ENCODE data around the gene MRPL53. TPM values are rescaled to one million over a fixed set of nuclear protein-coding genes. Genes with fewer than 3 reads are reported as not detected.

The MRPL53 gene
- total RNA-seq, 4 donors from 2014 or later = 15.0 to 49.4 (median 40.9) TPM

DNA sequence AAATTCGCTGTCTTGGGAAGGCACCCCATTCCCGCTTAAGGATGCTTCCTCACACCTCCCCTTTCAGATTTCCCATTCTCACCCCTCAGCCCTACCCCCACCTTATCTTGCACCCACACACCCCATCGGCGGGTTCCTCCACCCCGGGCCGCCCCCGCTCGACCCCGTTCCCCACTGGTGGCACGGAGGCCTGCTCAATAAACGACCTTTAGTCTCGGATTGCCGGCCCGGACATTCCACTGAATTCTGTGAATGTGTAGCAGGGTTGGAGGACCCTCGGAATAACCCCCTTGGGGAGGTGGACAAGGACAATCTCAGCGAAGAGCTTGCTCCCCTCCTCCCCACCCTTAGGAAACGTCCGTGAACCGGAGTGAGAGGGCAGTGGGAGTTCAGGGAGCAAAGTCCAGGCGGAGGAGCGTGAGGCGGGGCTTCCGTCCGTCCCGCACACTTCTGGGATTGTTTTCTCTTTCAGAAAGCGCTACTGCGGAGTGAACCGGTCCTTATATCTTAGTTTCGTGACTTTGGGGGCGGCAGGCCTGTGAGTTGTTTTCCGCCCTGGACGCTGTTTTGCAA lies 29.8 kb upstream of the MRPL53 start:
- 23 to 25% methylated on average over 25 to 27 of the region's 32 CpGs for WGBS, 2 donors
- no peak for DNase-seq
- no peak for TF ChIP-seq POLR2A (IDR thresholded peaks at IDR 0.05)
- TF ChIP-seq CTCF (IDR thresholded peaks at IDR 0.05) = no peak
- Histone ChIP-seq H3K9me3 (no peaks in the 10 kb centered on the region), H3K4me3 (replicated peaks in 1 of 3) (peak overlapping the region in 1 of 3 donors; percentile 29), H3K36me3 (peaks cover 11 to 12% of the 10 kb centered on the region in 2 donors), H3K27me3 (peaks cover 7% of the 10 kb centered on the region), H3K4me1 (peaks cover 45 to 51% of the 10 kb centered on the region in 2 donors), H3K27ac (peak overlapping the region in 2 of 3 donors; percentile 46 to 60)
- intact Hi-C loops (cut with DNase I) = no loop called here

DNA sequence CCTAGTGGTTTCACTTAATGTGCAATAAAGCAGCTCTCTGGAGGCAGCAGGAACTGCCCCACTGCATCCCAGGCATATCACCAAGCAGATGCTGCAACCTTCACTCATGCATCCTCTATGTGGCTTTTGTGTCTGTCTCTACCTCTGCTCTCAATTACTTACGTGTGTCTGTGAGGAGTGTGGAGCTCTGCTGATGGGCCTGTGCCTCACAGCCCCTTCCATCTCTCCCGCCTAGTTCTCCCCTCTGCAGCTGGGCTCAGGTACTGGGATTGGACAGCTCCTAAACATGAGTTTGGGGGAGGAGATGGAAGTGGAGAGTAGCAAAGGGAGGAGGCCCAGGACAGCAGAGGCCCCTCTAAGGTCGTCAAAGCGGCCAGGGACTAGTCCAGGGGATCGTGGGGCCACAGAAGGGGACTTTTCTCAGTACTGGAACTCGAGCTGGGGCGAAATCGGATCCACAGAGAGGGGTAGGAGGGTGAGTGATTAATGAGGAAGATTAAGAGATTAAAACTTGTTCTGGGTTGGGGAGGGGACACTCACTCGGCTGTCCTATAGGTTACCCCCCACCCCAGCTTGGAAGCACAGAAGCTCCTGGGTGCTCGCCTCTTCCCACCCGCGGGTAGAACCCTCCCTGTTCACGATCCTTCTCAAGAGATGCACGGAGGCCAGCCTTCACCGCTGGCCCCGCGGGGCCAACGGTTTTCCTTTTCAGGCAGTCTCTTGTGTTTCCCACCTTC lies 29.0 kb upstream of the MRPL53 start:
- no peak for DNase-seq
- H3K27me3 ChIP-seq = peaks cover 7% of the 10 kb centered on the region
- peaks cover 40 to 48% of the 10 kb centered on the region in 2 donors for H3K4me1 ChIP-seq
- H3K27ac ChIP-seq = no peak overlapping the region
- no peaks in the 10 kb centered on the region for H3K9me3 ChIP-seq
- WGBS, 2 donors = 76 to 78% methylated on average over 18 of the region's 18 CpGs
- H3K36me3 ChIP-seq = peaks cover 11 to 12% of the 10 kb centered on the region in 2 donors
- TF ChIP-seq POLR2A (IDR thresholded peaks at IDR 0.05) (no peak), CTCF (IDR thresholded peaks at IDR 0.05) (no peak)
- intact Hi-C loops (cut with DNase I) = no loop called here
- H3K4me3 ChIP-seq (replicated peaks in 1 of 3) = no peak overlapping the region

DNA sequence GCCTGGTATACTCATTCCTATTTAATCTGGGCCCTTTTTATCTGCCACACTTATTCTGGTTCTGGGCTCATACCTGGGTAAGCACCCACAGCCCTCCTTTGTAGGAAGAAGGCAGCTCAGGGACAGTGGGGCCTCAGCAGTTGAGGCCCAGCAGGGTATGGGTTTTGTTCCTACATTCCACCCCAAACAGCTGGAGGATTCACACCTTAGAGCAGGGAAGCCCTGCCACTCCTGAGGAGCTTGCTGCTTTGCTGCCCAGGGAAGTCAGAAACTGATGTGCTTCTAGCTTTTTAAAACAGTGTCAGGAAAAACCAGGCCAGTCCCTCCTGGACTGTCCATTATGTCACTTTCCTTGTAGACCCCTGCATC lies 28.1 kb upstream of the MRPL53 start:
- Histone ChIP-seq H3K4me1 (peaks cover 31 to 39% of the 10 kb centered on the region in 2 donors), H3K36me3 (peaks cover 7% of the 10 kb centered on the region in 2 donors)
- TF ChIP-seq POLR2A (IDR thresholded peaks at IDR 0.05) (no peak), CTCF (IDR thresholded peaks at IDR 0.05) (no peak)

GRCh38 chr2:74499940-74500577 lies 27.6 kb upstream of the MRPL53 start:
- H3K36me3 ChIP-seq = peaks cover 2% of the 10 kb centered on the region in 2 donors
- WGBS, 2 donors = 70 to 77% methylated on average over 15 of the region's 15 CpGs
- intact Hi-C loops (cut with DNase I) = no loop called here
- peaks cover 29 to 36% of the 10 kb centered on the region in 2 donors for H3K4me1 ChIP-seq
- no peaks in the 10 kb centered on the region for H3K9me3 ChIP-seq
- TF ChIP-seq POLR2A (IDR thresholded peaks at IDR 0.05) (no peak), CTCF (IDR thresholded peaks at IDR 0.05) (no peak)
- no peak for DNase-seq
- H3K27me3 ChIP-seq = peaks cover 7% of the 10 kb centered on the region
- no peak overlapping the region for H3K27ac ChIP-seq
- H3K4me3 ChIP-seq (replicated peaks in 1 of 3) = no peak overlapping the region

More for the DNA sequence above, 28.1 kb upstream of the MRPL53 start:
- H3K9me3 ChIP-seq = no peaks in the 10 kb centered on the region
- DNase-seq = no peak
- H3K27ac ChIP-seq = no peak overlapping the region
- intact Hi-C loops (cut with DNase I) = no loop called here
- no peak overlapping the region for H3K4me3 ChIP-seq (replicated peaks in 1 of 3)
- H3K27me3 ChIP-seq = peaks cover 7% of the 10 kb centered on the region
